ENCODE measurements around the gene VGLL4.
"Not testable (repeated sequence)": the region's sequence is repeated elsewhere in the genome, so short reads cannot be mapped to it uniquely, and the experiment has no call there.

Gene VGLL4

DNA sequence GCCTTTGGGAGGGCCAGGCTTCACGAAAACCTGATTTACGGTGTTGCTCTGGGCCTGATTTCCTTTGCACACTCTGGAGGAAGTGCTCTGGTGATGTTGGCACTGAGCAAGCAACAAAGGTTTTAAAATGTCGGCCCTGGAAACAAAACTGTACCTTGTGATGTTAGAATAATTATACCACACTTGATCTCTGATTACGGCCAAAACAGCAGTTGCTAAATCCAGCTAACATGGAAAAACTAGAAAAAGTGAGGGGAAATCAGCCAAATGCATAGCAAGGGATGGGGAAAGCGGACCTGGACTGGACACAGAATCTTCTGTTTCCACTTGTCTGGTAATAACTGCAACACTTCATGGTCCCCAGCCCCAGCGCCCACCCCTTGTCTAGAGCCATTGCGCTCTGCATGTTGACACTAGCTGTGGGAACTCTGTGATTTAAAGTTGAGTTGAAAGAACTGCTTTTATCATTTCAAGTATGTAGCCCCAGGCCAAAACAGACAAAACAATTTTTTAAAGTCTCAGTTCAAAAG lies 120.1 kb downstream of the VGLL4 start:
- no peak for DNase-seq

DNA sequence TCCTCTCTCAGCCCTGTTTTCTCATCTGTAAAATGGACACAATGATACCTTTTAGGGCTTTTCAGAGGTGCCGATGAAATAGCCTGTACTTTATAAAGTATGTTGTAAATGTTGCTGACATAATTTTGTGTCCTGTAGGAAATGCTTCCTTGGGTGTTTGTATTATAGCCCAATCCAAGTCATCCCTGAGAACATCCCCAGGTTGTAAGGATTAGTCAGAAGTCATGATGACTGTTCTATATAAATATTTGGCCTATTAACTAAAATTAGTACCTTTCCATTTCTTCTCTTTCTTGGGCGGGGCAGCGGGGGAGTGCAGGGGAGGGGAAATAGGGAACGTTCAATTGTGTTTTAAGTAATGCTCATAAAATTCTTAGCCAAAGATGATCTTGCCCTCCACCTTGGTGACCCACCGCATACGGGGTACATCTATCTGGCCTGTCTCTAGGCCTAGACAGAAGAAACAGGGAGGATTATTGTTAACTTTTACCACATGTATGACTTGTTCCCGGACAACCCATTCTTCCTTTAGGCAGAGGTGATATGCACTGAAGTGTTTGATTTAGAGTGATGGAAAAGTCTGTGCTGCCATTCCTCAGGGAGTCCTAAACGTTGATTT lies 120.7 kb downstream of the VGLL4 start:
- DNase-seq: no peak

DNA sequence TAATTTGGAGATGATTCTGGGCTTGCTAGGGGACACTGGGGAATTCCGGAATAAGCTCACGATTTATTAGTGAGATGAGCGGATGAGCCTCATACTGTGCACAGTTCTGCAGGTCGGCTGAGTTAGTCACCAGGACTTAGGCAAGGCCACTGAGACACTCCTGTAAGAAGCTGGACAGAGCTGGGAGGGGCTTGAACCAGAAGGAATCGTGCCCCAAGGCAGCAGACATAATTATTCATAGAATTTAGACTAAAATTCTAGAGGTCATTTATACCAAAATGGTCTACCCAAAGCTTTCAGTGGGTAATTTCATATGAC lies 121.4 kb downstream of the VGLL4 start:
- DNase-seq: no peak

DNA sequence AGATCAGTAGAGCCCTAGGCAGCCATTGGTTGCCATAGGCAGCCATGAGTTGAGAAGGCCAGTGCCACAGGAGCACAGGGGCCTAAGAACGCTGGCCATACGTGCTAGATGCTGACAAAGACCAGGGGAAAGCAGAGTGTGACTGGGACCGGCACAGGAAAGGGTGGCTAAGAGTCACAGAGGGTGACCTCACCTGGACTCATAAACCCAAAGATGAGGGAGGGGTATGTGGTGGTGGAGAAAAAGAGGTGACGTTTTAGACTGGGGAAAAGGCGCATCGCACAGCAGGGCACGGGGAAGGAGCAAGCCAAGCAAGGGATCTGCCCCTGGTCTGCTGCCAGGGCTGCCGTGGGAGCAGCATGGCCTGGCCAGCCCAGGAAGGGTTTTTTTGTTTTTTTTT lies 122.5 kb downstream of the VGLL4 start:
- no peak for DNase-seq

DNA sequence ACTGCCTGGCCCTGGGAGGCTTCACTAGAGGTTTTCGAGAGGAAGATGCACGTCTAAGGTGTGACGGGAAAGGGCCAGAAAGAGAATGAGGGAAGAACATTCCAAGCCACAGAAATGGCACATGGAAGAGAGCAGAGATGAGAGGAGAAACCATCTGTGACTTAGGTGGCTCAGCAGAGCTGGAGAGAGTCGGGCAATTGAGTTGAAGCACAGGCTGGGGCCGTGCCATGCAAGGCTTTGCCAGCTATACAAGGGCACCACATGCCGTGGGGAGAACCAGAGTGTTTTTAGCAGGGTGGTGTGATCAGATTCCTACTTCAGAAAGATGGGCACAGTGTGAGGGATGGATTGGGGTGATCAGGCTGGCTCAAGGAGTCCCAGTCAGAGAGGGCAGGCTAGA lies 126.1 kb downstream of the VGLL4 start:
- DNase-seq: no peak

DNA sequence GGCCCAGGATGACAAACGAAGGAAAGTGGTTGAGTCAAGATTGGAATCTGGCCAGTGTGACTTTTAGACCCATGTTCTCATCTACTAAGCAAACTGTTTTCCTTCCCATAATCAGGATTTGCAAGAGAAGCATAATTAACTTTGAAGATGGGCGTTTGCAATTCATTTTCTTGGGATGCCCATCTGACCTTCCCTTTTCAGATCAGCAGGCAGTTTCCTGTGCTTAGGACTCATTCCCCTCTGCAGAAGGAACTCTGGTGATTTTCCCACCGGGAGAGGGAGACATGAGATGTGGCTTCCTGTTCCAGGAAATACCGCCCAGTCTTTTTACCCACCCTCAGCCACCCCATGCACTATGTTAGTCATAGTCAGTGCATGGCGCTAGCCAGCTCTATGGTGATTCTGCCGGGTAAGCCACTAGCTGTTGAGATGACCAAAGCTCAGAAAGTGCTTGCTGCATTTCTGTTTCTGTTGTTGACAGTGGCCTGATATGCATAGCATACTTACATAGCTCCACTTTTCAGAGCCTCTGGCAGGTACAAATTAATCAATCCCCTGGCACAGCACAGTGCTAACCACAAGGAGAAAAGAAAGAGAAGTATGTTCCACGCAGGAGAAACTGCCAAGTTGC lies 129.4 kb downstream of the VGLL4 start:
- DNase-seq: no peak

DNA sequence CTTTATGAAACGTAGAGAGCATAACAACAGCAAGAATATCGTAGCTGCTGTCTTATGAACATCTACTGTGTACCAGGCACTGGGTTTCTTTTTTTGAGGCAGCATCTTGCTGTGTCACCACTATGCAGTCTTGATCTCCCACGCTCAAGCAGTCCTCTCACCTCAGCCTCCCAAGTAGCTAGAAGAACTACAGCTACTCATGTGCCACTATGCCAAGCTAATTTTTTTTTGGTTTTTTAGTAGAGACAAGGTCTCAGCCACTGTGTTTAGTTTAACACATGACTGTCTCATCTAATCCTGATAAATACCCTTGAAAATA lies 129.9 kb downstream of the VGLL4 start:
- DNase-seq: no peak

DNA sequence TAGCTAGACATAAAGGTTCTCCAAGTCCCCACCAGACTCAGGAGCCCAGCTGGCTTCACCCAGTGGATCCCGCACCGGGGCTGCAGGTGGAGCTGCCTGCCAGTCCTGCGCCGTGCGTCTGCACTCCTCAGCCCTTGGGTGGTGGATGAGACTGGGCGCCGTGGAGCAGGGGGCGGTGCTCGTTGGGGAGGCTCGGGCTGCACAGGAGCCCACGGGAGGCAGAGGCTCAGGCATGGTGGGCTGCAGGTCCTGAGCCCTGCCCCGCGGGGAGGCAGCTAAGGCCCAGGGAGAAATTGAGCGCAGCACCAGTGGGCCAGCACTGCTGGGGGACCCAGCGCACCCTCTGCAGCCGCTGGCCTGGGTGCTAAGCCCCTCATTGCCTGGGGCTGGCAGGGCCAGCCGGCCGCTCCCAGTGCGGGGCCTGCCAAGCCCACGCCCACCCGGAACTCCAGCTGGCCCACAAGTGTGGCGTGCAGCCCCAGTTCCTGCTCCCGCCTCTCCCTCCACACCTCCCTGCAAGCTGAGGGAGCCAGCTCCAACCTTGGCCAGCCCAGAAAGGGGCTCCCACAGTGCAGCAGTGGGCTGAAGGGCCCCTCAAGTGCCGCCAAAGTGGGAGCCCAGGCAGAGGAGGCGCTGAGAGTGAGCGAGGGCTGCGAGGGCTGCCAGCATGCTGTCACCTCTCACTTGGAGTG lies 130.4 kb downstream of the VGLL4 start:
- not testable (repeated sequence) for DNase-seq

DNA sequence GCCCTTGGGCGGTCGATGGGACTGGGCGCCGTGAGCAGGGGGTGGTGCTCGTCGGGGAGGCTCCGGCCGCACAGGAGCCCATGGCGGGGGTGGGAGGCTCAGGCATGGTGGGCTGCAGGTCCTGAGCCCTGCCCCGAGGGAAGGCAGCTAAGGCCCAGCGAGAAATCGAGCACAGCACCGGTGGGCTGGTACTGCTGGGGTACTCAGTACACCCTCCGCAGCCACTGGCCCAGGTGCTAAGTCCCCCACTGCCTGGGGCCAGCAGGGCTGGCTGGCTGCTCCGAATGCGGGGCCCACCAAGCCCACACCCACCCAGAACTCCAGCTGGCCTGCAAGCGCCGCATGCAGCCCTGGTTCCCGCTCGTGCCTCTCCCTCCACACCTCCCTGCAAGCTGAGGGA lies 132.1 kb downstream of the VGLL4 start:
- DNase-seq: not testable (repeated sequence)

DNA sequence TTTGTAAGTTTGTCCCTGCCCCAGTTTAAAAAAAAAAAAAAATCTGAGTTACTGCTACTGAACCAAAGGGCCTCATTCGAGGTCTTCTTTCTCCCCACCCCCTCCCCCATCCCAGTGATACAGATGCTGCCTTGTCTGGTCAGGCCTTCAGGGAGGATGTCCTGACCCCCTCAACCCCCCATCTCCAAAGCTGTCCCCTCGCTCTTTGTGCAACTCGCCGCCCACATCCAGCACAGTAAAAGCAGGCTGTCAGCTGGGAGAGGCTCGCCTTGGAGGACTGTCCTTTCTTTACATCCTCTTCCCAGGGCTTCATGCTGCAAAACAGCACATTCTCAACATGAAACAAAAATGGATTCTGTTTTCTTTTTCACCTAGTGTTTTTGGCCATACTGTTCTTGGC lies 133.4 kb downstream of the VGLL4 start:
- no peak for DNase-seq

DNA sequence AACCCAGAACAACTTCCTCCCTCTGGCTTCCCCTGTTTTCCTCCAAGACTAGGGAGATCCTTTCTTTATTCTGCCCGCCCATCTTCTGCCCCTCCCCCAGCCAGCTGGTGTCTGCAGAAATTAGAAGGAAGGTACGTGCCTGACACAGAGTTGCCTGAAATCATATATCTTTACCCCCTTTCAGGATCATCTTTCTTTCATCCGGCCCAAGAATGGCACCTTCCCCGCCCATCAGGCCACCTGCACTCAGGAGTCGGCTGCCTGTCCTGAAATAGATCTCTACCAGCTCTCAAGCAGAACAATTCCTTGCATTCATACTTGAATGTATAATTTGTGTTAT lies 133.7 kb downstream of the VGLL4 start:
- DNase-seq: no peak

DNA sequence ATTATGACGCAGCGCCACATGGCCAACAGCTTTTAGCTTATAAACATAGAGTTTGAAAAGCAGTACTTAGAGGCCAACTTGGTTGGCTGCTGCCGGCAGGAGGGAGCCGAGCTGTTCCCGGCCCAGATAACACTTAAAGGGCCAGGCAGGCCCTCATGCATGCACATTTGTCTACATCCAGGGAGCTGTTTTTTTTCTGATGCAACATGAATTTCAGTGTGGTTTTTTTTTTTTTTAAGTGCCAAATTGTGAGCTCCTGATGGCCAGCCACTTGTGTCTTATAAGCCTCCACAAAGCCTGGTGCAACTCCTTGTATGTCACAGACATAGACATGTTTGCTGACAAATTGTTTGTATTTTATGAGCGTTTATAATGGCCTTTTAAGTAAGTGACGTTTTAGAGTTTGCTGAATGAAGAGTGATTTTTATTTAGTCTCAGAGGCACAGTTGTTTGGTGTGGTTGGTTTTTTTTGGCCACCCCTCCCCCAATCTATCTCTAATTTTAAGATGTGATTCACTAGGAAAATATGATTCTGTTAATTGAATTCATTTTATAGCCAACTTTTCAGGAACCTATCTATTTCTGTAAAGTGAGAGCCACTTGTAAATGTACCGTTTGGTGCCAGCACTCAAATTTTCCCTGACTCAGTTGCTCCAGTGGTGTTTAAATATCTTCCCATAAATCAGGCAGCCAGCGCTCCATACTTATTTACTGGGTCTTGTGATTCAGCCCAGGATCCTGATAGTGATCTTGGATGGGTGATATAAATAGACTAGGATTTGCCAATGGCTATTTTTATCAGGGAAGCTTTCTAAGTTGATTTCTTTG lies 134.3 kb downstream of the VGLL4 start:
- no peak for DNase-seq

DNA sequence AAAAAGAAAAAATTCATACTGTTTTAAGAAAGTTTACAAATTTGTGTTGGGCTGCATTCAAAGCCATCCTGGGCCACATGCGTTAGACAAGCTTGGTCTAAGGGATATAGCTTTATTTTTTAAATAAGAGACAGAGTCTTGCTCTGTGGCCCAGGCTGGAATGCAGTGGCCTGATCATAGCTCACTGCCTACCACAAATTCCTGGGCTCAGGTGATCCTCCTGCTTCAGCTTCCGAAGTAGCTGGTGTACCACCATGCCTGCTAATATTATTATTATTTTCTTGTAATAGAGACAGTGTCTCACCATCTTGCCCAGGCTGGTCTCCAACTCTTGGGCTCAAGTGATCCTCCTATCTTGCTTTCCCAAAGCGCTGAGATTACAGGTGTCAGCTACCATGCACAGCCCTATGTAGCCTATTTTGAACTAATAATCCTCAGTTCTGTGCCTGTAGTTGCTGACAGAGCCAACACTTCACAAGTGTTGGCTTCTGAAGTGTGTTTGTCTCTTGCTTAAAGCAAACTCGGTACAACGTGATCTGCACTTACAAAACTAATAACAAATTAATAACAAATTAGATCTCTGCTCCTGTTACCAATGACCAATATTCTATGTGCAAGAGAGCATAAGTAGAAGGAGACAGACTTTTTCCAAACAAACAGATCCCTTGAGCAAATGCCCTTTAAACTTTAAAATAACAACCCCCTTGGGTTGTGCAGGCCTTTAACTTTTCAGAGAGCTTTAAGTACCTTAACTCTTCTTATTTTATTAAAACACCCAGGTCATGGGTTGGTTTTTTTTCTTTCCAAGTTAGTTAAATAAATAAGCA lies 135.2 kb downstream of the VGLL4 start:
- DNase-seq: no peak

DNA sequence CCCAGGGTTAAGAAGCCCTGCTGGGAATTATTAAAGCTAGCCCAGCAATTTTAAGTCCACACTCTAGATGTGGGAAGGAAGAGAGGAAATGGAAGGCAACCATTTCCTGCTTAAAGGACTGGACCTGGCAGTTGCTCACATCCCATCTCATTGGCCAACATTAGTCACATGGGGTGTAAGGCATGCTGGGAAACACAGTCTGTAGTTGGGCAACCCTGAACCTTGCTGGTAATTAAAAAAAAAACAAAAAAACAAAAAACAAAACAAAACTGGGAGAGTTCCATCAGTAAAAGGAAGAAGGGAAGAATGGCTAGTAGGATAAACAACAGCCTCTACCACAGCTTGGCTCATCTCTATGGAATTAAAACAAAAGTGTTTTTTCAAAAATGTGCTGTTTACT lies 136.0 kb downstream of the VGLL4 start:
- no peak for DNase-seq
